GM19035 (cell line): ENCODE measurements around the gene AKNAD1.

ENCODE experiments used
- ATAC-seq: cut with Tn5 transposase; IDR thresholded peaks from one replicate; pipeline ENCODE4 v1.9.1; 2021; ENCODE audit not compliant: unreplicated experiment

AKNAD1 gene

GRCh38 chr1:108832929-108833328 is 24.0 kb downstream of the AKNAD1 start:
- ATAC-seq = no peak

- no peak for ATAC-seq
Observed at GRCh38 chr1:108831225-108831624, 25.7 kb downstream of the AKNAD1 start.

GRCh38 chr1:108830119-108831008 is 26.5 kb downstream of the AKNAD1 start:
- ATAC-seq = no peak

DNA sequence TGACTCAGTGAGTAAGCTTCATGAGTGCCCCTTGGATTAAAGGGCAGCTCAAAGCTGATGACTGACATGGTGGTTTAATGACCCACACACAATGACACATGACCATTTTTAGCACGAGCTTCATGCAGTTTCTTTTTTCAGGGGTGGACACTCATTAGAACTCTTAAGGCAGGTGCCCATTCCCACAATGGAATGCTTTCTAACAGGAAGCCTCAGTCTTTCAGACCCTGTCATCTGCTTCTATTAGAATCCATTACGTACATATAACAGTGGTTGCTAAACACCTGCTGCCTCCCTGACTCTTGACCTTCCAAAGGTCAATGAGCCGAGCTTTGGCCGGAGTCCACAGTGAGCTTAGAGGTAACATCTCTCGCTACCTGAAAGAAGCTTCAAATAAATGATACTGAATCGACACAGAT is 27.4 kb downstream of the AKNAD1 start:
- ATAC-seq = no peak

- no peak for ATAC-seq
Observed at GRCh38 chr1:108828074-108828961, 28.6 kb downstream of the AKNAD1 start.

DNA sequence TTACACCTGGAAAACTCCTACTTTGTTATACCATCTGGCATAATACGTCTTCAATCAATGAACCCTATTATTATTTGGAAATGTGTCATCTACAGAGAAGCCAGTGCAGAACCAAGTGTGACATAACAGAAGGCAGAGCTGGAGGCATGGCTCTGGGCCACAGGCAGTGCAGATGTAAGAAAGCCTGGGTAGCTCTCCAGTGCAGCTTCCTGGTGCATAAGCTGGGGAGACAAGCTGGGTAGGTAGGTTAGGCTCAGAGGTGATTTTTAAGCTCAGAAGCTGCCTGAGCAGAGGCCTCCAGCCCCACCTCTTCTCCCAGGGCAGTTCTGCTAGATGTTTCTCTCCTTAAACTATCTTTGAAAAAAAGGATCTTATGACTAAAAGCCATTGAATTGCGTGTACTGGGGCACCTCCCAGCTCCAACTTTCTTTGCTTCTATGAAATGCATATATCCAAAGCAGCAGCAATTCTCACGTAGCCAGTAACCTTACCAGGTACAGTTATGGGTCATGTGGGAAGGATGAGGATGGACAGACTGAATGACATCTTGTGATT is 30.7 kb downstream of the AKNAD1 start:
- ATAC-seq = no peak

GRCh38 chr1:108824051-108824450 is 32.8 kb downstream of the AKNAD1 start:
- no peak for ATAC-seq

DNA sequence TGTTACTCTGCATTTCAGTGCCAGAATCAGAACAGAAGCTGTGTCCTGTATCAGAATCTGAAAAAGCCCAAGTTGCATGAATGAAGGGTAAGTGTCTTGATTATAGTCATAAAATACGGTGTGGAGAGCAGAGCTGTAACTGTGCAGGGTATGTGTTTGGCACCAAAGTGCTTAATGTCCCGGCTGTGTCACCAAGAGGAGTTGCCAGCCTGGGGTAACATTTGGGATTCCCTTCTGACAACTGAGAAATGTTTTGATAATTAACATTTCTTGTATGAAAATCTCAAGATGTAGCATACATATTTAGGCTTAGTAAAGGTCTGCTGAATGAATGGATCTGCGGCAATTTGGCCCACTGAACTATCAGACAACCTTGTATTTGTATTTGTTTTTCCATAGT is 33.3 kb downstream of the AKNAD1 start:
- no peak for ATAC-seq

DNA sequence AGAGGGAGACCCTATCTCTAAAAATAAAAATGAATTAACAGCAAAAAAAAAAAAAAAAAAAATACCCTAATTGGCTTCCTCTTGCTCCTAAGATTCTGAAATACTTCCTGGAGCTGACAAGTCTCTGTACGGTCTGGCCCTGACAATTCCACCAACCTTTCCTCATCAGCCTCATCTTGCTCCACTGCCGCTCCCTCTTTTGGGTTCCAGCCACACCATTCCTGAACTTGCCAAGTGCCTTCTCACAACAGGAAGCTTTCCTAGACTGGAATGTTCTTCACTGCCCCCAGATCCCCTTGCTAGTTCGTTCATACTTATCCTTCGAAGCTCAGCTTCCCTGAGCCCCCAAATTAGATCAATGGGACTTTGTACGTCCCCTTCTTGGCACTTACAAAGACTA is 37.0 kb downstream of the AKNAD1 start:
- no peak for ATAC-seq

- ATAC-seq = no peak
Observed at GRCh38 chr1:108817811-108818210, 39.1 kb downstream of the AKNAD1 start.

DNA sequence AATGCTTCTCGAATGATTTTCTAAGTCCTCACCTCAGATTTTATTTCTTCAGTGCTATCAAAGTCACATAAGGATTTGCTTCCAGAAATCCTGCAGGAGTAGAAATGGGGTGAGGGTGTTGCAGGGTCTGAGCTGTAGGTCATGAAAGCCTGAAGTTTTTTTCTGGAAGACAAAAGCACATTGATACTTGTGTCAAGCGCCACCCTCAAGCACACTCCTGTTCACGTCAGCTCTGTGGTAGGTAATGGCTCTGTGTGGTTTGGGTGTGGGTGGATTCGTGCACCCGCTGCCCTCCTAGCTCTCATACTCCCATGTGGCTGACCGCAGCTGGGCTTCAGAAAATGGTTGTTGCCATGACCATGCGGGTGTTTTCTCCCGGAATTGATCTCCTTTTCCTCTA is 39.9 kb downstream of the AKNAD1 start:
- no peak for ATAC-seq

DNA sequence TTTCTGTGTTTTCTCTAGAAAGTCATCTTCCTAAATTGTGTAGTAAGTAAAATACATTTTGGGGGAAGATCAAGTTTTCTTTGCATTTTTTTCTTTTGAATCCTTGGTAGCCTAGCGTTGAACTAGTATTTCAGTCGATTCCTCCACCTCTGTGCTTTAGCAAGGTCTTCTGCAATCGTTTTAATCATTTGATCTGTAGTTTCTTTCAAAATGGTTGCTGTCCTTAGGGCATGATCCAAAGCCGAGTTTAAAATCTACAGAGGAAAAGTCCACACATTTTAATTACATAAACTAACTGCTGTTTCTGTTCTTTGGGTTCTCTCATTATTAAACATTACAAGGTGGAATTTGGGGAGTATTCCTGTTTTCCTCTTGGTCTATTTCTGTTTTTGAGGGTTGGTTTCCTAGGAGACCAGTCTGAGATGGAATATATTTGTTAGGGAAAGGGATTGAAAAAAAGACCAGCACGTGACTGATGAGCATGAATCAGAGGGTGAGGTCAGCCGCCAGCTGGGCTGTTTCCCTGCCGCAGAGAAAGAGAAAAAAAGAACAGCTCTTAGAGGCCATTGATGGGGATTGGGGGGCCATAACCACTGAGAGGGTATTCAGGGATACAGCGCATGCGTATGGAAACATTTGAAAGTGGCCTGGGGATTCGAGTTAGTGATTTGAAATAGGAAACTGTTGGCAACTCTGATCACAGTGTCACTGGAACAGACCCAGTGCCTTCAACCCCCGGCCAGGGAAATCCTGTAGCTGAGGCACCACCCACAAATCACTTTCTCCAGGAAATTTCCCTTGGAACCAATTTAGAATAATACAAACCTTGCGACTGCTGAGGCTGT is 40.6 kb downstream of the AKNAD1 start:
- no peak for ATAC-seq

DNA sequence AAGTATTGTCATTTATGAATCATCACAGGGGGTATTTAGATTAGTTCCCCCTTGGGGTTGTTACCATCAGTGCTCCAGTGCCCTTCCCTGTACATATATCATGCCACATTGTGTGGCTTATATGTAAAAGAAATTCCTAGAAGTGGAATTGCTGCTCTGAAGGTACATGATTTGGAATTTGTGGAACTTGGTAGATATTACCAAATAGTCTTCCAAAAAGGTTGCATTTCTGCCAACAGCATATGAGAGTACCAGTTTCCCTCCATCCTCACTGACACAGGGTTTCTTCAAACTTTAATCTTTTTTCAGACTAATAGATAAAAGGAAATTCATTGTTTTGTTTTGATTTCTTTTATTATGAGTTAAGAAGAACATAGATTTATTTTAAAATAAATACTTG is 41.3 kb downstream of the AKNAD1 start:
- ATAC-seq = no peak

DNA sequence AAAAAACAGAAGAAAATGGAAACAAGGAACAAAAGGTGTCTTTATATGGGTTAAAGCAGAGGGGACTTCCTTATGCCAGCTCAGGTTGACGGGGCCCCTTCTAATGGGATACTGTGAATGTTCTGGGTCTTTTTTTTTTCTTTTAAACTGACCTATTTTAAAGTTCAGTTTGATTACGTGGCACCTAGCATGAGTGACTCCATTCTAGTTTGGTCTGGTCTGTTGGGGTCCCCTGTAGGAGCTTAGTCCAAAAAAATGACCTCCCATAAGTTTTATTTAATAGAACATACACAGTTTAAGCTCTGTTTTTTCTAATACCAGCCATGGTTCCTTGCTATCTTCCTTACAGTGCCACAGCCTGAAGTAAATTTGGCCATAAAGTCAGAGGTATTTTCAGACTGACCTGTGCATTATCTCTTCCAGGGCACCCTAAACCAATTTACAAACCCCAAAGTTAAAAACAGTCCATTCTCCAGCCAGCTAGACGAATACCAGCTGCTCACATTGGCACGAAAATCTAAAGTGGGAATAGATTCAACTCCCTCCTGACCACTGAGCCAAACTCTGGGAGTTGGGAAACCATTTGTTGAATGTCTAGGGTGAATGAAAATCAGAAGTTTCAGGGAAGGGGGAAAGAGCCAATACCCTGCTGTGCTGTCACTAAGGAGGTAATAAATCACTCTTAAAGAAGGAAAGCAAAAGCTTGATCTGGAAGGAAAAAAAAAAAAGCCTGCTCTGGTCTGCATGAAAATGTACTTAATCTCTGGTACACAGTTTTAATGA is 42.4 kb downstream of the AKNAD1 start:
- ATAC-seq = no peak

DNA sequence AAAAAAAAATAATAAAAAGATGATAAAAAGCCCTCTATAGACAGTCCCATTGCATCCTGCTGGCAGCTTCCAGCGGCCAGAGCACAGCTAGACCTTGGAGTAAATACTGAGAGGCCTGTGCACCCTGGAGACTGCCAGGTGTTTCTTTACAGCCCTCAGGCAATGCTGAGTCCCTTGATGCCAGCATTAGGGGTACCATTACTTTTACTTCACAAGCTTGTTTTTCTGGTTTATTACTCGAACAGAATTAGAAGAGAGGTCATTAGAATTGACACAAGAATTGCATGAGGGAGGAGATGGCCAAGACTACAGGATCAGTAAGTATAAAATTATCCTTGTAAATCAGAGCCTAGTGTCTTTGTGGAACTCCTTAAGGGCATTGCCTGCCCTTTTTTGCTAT is 43.6 kb downstream of the AKNAD1 start:
- ATAC-seq = no peak

DNA sequence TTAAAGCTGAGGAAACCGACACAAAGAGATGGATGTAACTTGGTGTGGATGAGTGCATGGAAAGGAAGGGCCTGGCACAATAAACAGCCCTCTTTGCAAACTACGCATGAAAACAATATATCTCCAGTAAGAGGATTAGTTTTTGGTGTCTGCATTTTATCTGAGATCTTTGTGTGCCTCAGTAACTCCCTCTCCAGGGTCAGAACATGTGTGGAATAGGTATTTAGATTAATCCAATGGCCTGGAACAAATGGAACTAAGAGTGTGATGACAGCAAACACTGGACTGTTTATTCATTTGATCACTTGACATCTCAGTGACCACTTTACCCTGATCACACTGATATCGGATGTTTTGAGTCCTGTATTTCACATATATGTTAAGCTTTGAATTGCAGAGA is 45.3 kb downstream of the AKNAD1 start:
- ATAC-seq = no peak

DNA sequence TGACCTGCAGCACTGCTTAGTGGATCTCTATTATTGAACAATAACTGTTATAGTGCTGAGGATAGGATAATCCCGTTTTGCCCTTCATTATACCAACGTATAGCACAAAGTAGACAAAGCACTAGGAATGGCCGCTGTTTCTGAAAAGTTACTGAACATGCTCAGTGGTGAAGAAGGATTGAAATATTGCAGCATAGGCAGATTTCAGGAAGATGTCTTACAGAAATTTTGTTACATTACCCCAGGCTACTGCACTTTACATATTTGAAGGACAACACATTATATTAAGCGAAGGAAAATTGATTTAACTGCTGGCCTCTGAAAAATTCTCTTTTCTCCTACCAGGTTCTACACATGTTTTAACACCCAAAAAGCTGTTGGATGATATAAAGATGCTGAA is 48.5 kb downstream of the AKNAD1 start:
- ATAC-seq = no peak

DNA sequence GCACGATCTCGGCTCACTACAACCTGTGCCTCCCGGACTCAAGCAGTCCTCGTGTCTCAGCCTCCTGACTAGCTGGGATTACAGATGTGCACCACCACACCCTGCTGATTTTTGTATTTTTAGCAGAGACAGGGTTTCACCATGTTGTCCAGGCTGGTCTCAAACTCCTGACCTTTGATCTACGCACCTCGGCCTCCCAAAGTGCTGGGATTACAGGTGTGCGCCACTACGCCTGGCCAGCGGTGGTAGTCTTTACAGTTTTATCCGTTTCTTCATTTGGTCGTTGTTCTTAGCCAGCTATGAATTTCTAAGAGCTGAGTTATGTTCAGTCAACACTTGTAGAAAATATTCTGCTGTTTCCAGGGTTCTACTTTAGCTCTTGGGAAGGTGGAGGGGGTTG is 53.3 kb downstream of the AKNAD1 start:
- no peak for ATAC-seq

GRCh38 chr1:108801101-108801500 is 55.8 kb downstream of the AKNAD1 start:
- ATAC-seq = no peak

DNA sequence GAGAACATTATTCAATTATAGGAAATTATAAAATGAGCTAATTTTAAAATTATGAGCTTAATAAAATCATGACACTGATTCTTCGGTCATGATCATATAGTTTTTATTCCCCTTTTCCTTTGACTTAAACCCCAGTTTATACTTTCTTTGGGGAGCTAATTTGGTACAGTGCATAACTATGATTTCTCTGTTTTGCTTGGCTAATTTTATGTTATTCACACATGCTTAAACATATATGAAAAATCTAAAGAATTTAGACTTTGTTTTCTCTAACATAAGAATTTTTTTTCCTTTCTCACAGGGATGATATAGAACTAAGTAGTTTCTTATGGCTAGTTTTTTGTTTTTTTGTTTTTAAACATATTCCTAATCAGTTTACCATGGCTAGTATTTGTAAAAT is 57.9 kb downstream of the AKNAD1 start:
- ATAC-seq = no peak
